Measurements from ENCODE around the gene CCNYL1.

Gene CCNYL1

DNA sequence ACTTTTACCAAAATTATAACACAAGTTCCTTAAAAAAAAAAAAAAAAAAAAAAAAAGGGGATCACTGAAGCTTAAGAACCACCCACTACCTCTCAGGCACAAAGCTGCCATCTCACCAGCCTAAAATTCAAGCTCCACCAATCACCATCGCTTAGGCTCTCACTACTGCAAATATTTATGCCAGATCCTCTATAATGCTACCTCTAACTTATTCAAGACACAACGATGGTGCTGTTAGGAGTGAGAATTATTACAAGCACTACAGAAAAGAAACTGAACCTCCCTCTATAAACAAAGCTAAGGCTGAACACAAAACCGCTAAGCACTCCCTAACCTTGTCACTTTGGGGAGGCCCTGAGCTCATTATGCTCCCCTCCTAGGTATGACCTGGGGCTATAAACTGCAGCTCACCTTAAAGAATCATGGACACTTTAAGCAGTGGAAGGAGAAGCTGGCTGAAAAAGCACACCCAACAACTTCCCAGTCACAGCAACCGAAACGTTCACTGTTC lies 54.7 kb downstream of the CCNYL1 start:
- no peak for DNase-seq (ENCODE audit: low spot score)

DNA sequence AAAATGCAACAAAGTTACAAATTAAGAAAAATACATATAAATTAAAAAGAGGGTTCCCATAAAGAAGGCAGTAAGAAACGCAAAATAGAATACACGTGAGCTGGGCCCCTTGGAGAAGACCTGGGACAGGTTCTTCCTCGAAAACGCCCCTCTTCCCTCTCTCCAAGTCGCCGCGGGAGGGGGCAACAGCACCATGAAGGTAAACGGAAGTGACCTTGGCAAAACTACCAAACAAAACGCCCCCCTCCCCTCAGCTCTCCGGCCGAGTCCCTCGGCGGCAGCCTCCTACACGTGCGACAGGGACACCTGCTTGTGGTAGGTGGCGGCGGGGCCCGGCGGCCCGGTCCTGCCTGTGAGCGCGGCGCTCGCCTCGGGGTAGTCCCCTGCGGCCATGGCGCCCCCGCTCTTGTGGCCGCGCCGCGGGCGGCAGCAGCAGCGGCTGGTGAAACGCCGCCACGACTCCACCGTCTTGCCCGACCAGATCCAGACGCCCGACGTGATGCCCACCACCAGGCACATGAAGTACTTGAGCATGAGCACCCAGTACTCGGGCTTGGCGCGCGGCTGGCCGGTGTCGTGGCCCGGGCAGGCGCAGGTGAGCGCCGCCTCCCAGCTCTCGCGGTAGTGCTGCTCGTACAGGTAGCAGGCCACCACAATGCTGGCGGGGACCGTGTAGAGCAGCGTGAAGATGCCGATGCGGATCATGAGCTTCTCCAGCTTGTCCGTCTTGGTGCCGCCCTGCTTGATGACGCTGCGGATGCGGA lies 55.4 kb downstream of the CCNYL1 start:
- no peak for DNase-seq (ENCODE audit: low spot score)

GRCh38 chr2:207767461-207768167 lies 56.2 kb downstream of the CCNYL1 start:
- no peak for DNase-seq (ENCODE audit: low spot score)

DNA sequence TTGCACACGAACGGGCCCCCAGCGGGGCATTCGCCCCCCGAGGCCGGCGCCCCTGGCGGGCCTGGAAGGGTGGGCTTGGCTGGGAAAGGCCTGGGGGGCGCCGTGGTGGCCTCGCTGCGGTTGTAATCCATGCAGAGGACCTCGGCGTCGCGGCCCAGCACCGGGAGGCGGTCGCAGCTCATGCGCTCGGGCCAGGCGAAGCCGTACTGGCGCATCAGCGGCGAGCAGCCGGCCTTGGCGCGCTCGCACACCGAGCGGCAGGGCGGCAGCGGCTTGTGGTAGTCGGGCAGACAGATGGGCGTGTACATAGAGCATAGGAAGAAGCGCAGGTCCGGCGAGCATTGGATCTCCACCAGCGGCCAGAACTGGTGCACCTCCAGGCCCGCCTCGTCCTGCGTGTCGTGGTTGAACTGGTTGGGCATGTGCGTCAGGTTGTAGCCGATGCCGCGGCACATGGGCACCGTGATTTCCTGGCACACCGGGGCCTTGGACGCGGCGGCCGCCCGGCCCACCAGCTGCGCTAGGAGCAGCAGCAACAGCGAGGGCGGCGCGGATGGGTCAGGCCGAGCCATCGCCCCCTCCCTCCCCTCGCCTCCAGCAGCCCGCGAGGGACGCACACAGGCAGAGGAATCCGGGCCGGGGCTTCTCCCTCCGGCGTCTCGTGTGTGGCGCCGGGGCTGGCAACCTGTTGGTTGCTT lies 56.9 kb downstream of the CCNYL1 start:
- peak; percentile 47 for DNase-seq (ENCODE audit: low spot score)

DNA sequence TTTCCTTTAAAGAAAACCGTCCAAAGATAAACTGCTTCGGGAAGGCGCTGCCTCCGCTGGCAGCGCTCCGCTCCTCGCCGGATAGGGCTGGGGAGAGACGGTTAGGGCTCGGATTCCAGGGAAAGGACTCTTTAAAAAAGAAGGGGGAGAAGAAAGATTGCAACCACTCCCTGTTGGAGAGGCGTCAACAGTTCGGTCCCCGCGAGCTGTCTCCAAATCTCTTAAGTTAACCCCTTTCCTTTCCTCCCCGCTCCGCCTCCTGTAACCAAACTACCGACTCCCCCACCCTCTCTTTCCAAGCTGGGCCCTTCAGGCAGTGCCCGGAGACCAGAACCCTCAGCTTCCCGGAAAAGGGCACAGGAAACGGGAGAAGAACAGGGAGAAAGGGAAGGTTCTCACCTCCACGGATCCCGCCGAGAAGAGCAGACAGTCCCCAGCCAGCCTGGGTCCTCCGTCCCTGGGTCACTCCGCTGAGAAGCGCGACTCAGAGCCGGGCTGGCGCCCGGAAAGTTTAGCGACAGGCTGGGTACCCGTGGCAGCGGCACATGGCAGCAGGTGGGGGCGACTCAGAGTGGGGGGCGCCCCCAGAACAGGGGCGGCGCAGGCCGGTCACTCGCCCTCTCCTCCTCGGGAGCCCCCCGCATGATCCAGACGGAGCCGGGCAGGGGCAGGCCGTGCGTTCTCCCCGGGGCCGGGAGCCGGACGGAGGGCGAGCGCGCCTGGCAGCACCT lies 57.6 kb downstream of the CCNYL1 start:
- DNase-seq (ENCODE audit: low spot score): peak; percentile 54

GRCh38 chr2:207770602-207771404 lies 59.4 kb downstream of the CCNYL1 start:
- DNase-seq (ENCODE audit: low spot score): peak; percentile 39

GRCh38 chr2:207771421-207771820 lies 60.0 kb downstream of the CCNYL1 start:
- DNase-seq (ENCODE audit: low spot score): no peak

- DNase-seq (ENCODE audit: low spot score): no peak
Measured at GRCh38 chr2:207772081-207772843, 60.8 kb downstream of the CCNYL1 start.

DNA sequence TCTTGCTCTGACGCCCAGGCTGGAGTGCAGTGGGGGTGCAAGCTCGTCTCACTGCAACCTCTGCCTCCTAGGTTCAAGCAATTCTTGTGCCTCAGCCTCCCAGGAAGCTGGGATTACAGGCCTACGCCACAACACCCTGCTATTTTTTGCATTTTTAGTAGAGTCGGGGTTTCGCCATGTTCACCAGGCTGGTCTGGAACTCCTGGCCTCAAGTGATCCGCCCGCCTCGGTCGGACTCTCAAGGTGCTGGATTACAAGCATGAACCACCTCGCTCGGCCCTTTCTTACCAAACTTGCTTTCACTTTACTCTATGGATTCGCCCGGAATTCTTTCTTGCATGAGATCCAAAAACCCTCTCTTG lies 61.4 kb downstream of the CCNYL1 start:
- DNase-seq (ENCODE audit: low spot score): no peak

DNA sequence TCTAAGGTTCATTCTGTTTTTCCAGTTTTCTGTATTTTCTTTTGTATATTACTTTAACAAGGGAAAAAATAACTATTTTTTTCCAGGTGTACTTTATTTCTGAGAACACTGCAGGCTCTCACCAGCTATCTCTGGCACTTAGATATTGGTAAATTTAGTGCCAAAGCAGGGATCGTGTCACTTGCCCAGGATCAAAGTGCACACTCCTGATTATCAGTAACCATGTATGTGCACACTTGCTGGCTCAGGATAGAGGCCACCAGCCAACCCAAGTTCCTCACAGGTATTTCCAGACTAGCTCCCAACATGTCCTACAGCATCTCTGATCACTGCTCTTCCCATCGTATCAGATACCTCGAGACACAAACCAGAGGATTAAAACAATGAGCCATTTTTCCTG lies 64.0 kb downstream of the CCNYL1 start:
- DNase-seq (ENCODE audit: low spot score): no peak

GRCh38 chr2:207777124-207777523 lies 65.7 kb downstream of the CCNYL1 start:
- no peak for DNase-seq (ENCODE audit: low spot score)

DNA sequence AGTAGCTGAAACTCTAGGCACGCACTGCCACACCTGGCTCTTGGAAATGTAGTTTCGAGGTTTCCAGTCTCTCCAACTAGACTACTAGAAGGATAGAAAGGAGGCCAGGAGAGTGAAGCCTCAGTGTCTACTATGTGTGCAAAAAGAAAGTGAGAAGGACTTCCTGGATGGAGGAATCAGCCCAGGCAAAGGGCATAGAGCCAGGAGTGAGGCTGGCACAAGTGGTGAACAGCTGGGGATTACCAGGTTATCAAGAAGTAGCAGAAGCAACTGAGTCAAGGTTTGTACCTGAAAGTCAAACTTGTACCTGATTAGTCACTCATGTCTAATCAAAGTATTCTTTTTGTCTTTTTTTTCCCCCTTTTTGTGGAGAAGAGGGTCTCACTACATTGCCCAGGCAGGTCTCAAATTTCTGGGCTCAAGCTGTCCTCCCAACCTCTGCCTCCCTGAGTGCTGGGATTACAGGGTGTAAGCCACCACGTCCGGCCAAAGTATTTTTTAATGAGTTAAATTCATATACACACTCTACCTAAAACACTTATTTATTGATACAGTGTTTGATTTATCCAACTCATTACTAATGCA lies 67.0 kb downstream of the CCNYL1 start:
- no peak for DNase-seq (ENCODE audit: low spot score)

GRCh38 chr2:207779523-207779922 lies 68.1 kb downstream of the CCNYL1 start:
- DNase-seq (ENCODE audit: low spot score): no peak

GRCh38 chr2:207782238-207783030 lies 71.0 kb downstream of the CCNYL1 start:
- no peak for DNase-seq (ENCODE audit: low spot score)

DNA sequence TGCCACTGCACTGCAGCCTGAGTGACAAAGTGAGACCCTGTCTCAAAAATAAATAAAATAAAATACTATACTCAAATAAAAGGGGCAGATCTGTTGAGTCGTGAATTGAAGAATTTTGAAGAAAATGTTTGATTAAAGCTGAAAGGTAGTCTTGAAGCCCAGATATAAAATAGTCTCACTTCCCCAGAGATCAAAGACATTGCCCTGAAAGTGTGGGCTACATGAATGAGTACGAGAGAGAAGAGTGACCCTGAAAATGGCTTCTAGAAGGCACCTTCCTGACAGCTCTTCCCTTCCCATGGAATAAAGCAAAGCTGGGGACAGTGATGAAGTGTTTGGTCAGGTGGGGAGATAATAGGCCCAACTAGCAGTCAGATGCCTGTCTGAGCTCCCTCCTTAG lies 72.1 kb downstream of the CCNYL1 start:
- no peak for DNase-seq (ENCODE audit: low spot score)

GRCh38 chr2:207784898-207785297 lies 73.5 kb downstream of the CCNYL1 start:
- no peak for DNase-seq (ENCODE audit: low spot score)

- no peak for DNase-seq (ENCODE audit: low spot score)
Measured at GRCh38 chr2:207787017-207787416, 75.6 kb downstream of the CCNYL1 start.

- no peak for DNase-seq (ENCODE audit: low spot score)
Measured at GRCh38 chr2:207787800-207788199, 76.4 kb downstream of the CCNYL1 start.

GRCh38 chr2:207790898-207791297 lies 79.5 kb downstream of the CCNYL1 start:
- no peak for DNase-seq (ENCODE audit: low spot score)

All from GM03348 (cell line).